Measurements from ENCODE around the gene MYRIP.
"Not testable (repeated sequence)": the region's sequence is repeated elsewhere in the genome, so short reads cannot be mapped to it uniquely, and the experiment has no call there.

MYRIP gene

DNA sequence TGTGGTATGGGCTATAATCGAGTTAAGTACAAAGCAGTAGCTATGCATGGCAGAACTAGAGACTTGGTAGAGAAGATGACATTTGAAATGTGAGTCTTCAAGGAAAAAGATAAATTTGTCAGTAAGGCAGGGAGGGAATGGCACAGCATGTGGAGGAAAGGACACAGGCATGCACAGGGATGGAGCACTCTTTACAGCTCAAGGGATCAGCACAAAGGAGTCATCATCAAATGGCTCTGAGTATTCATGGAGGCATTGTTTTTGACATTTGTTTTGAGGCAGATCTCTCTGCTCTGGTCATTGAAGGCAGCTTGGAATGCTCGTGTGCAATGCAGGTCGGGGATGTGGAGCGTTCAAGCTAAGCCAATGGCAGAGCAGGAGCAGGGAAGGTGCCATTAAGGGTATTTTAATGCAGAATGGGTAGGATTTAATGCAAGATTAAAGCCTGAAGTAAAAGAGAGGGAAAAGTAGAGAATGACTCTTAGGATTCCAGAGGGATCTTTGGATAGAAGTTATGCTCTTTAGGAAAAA, 213.0 kb downstream of the MYRIP start:
- TF ChIP-seq CTCF (IDR thresholded peaks at IDR 0.05), result no peak
- H3K4me1 ChIP-seq (ENCODE audit: control insufficient read depth in 1 of 2, insufficient read depth in 1 of 2, low read depth in 1 of 2, low read length in 1 of 2), result no peaks in the 10 kb centered on the region

DNA sequence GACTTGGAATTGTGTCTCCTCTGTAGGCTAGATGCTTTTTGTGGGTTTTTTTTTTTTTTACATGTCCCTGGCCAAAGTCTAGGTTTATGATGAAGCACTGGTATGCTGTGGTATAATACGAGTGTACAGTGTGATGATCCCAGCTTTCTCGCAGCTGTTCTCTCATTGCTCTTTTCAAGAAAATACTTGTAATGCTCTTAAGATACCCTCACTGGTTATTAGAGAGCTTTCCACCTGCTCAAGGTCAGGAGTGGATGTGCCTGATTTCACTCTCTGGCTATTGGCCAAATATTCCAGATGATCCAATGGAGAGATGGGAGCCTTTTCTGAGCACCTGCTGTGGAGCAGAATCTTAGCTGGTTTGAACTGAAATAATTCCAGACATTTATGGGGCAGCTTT, 215.1 kb downstream of the MYRIP start:
- no peak overlapping the region for H3K4me3 ChIP-seq (ENCODE audit: low read depth in 1 of 2, low read length in 1 of 2)
- no peak for TF ChIP-seq CTCF (IDR thresholded peaks at IDR 0.05)
- H3K27ac ChIP-seq, result no peak overlapping the region
- peaks cover 3% of the 10 kb centered on the region for H3K9me3 ChIP-seq
- no peaks in the 10 kb centered on the region for H3K4me1 ChIP-seq (ENCODE audit: control insufficient read depth in 1 of 2, insufficient read depth in 1 of 2, low read depth in 1 of 2, low read length in 1 of 2)
- no peaks in the 10 kb centered on the region for H3K36me3 ChIP-seq
- H3K27me3 ChIP-seq, result peaks cover 5% of the 10 kb centered on the region

More for the DNA sequence above, 213.0 kb downstream of the MYRIP start:
- H3K27me3 ChIP-seq, result peaks cover 5% of the 10 kb centered on the region
- H3K4me3 ChIP-seq (ENCODE audit: low read depth in 1 of 2, low read length in 1 of 2), result no peak overlapping the region
- peaks cover 3% of the 10 kb centered on the region for H3K9me3 ChIP-seq
- no peak overlapping the region for H3K27ac ChIP-seq
- no peaks in the 10 kb centered on the region for H3K36me3 ChIP-seq

- H3K36me3 ChIP-seq; H3K4me3 ChIP-seq (ENCODE audit: low read depth in 1 of 2, low read length in 1 of 2); H3K4me1 ChIP-seq (ENCODE audit: control insufficient read depth in 1 of 2, insufficient read depth in 1 of 2, low read depth in 1 of 2, low read length in 1 of 2); H3K27ac ChIP-seq; H3K9me3 ChIP-seq; H3K27me3 ChIP-seq: not testable (repeated sequence)
Measured at GRCh38 chr3:40025892-40026291, 216.5 kb downstream of the MYRIP start.

DNA sequence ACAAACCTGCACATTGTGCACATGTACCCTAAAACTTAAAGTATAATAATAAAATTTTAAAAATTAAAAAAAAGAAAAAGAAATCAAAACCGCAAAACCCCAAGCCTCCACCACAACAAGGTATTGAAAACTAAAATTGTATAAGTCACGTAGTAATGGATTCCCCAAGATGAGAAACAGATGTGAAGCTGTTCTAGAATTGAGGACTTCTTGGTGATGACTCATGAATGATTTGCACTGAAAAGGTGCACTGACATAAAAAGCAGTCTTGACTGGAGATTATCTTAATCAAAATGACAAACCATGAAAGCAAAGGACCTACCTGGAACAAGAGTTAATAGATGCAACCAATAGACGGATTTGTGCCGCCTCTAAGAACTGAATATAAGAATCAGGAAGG, 225.8 kb downstream of the MYRIP start:
- no peak for TF ChIP-seq CTCF (IDR thresholded peaks at IDR 0.05)
- no peaks in the 10 kb centered on the region for H3K4me1 ChIP-seq (ENCODE audit: control insufficient read depth in 1 of 2, insufficient read depth in 1 of 2, low read depth in 1 of 2, low read length in 1 of 2)

GRCh38 chr3:40037582-40037981, 228.2 kb downstream of the MYRIP start:
- H3K27me3 ChIP-seq, result no peaks in the 10 kb centered on the region
- no peaks in the 10 kb centered on the region for H3K36me3 ChIP-seq
- H3K27ac ChIP-seq, result no peak overlapping the region
- no peaks in the 10 kb centered on the region for H3K4me1 ChIP-seq (ENCODE audit: control insufficient read depth in 1 of 2, insufficient read depth in 1 of 2, low read depth in 1 of 2, low read length in 1 of 2)
- no peak overlapping the region for H3K4me3 ChIP-seq (ENCODE audit: low read depth in 1 of 2, low read length in 1 of 2)
- H3K9me3 ChIP-seq, result no peaks in the 10 kb centered on the region
- TF ChIP-seq CTCF (IDR thresholded peaks at IDR 0.05), result no peak

More for the DNA sequence above, 225.8 kb downstream of the MYRIP start:
- Histone ChIP-seq H3K27ac (no peak overlapping the region), H3K36me3 (no peaks in the 10 kb centered on the region), H3K4me3 (ENCODE audit: low read depth in 1 of 2, low read length in 1 of 2) (no peak overlapping the region), H3K27me3 (no peaks in the 10 kb centered on the region), H3K9me3 (no peaks in the 10 kb centered on the region)

DNA sequence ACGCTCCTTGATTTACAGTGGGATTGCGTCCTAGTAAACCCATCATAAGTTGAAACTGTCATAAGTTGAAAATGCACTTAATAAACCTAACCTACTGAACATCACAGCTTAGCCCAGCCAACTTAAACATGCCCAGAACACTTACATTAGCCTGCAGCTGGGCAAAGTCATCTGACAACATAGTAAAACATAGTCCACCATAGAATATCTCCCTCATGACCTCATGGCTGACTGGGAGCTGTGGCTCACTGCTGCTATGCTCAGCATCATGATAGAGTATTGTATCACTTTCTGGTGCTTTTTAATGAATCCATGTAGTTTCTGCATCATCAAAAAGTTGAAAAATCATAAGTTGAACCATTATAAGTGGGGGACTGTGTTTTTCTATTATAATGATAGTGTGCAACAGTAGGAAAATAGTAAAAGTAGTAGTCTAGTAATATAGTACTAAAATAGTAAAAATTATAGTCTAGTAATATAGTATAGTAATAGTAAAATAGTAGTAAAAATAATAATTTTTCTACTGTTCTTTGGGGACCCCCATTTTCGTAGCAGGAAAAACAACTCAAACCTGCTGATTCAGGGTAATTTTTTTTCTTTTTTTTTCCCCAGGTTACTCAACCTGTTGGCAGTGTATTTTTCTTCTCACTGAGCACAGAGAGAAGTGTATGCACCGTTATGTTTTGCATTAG, 233.5 kb downstream of the MYRIP start:
- TF ChIP-seq CTCF (IDR thresholded peaks at IDR 0.05), result no peak
- no peaks in the 10 kb centered on the region for H3K36me3 ChIP-seq
- no peak overlapping the region for H3K27ac ChIP-seq
- H3K4me3 ChIP-seq (ENCODE audit: low read depth in 1 of 2, low read length in 1 of 2), result no peak overlapping the region
- no peaks in the 10 kb centered on the region for H3K4me1 ChIP-seq (ENCODE audit: control insufficient read depth in 1 of 2, insufficient read depth in 1 of 2, low read depth in 1 of 2, low read length in 1 of 2)
- H3K9me3 ChIP-seq, result no peaks in the 10 kb centered on the region
- no peaks in the 10 kb centered on the region for H3K27me3 ChIP-seq
